ENCODE measurements around the gene OR2F1.
A peak's percentile ranks its signal among the peaks of the same experiment; 100 is the strongest.

- peak; percentile 13 to 37 for TF ChIP-seq CTCF (conservative IDR thresholded peaks at IDR 0.05 in 1 of 2, IDR thresholded peaks at IDR 0.05 in 1 of 2; ENCODE audit: low read depth in 1 of 2, low read length in 2 of 2)
- no peak for TF ChIP-seq EZH2 (IDR thresholded peaks at IDR 0.05; ENCODE audit: low read length, missing control alignments)
These were observed 57.0 kb downstream of the OR2F1 start for GRCh38 chr7:144011458-144012230.

All from fibroblast of lung (primary cell).